A549 (cell line): Measurements from ENCODE around the gene TAS1R3.

Source experiments
- CEBPB ChIP-seq, 2 experiments: fragments of >200 bp in 1 of 2; sonication (Bioruptor Twin) in 1 of 2; formaldehyde crosslinking in 1 of 2; IDR thresholded peaks; 2 replicates each; pipeline ENCODE4 v1.6.1; 2012 to 2016
- EP300 ChIP-seq, 2 experiments: fragments of >200 bp; sonication (Bioruptor Twin); formaldehyde crosslinking; IDR thresholded peaks; 2 replicates in 1 of 2; 3 replicates in 1 of 2; pipeline ENCODE4 v1.6.1; 2016 to 2017
- JUNB ChIP-seq: fragments of >200 bp; sonication (Bioruptor Twin); formaldehyde crosslinking; IDR thresholded peaks from 2 replicates; pipeline ENCODE4 v1.6.1; 2016
- MAZ ChIP-seq: fragments of 150-350 bp; IDR thresholded peaks from 2 replicates; pipeline ENCODE4 v1.6.1; 2014; ENCODE audit warnings: antibody characterized with exemption, low read depth, low read length, borderline replicate concordance
- POLR2A ChIP-seq: IDR thresholded peaks from 2 replicates; pipeline ENCODE4 v1.6.1; 2012; ENCODE audit warnings: mild to moderate bottlenecking, low read length
- SREBF2 ChIP-seq: fragments of 450-650 bp; IDR thresholded peaks from 2 replicates; pipeline ENCODE4 v1.6.1; 2014; ENCODE audit warnings: mild to moderate bottlenecking, moderate library complexity
- USF2 ChIP-seq: fragments of 450-650 bp; IDR thresholded peaks from 2 replicates; pipeline ENCODE4 v1.6.1; 2014; ENCODE audit warnings: antibody characterized with exemption
- ZNF302 ChIP-seq: fragments of 250-450 bp; sonication (Bioruptor Pico); IDR thresholded peaks from 2 replicates; pipeline ENCODE4 v1.9.0; 2021; ENCODE audit warnings: inconsistent platforms, mild to moderate bottlenecking, moderate library complexity
- TF ChIP-seq, protein P1 (sequence below): fragments of 200-600 bp; sonication (generic); IDR thresholded peaks from 2 replicates; pipeline ENCODE4 v1.6.1; 2016; ENCODE audit warnings: antibody characterized with exemption, mild to moderate bottlenecking, moderate library complexity
- TF ChIP-seq, protein P2 (sequence below): fragments of >200 bp; sonication (Bioruptor Twin); formaldehyde crosslinking; IDR thresholded peaks from 3 replicates; pipeline ENCODE4 v1.5.1; 2016
- TF ChIP-seq, protein P3 (sequence below): IDR thresholded peaks from 2 replicates; pipeline ENCODE4 v1.6.1; 2012
- TF ChIP-seq, protein P4 (sequence below): fragments of 150-350 bp; IDR thresholded peaks from 2 replicates; pipeline ENCODE4 v1.6.1; 2014; ENCODE audit warnings: low read depth, mild to moderate bottlenecking, low read length

- TF ChIP-seq USF2 (no peak), POLR2A (no peak), SREBF2 (no peak), ZNF302 (CRISPR knock-in tag) (no peak), EP300 (IDR thresholded peaks at IDR 0.05) (no peak), JUNB (no peak), MAZ (no peak), CEBPB (IDR thresholded peaks at IDR 0.05) (no peak)
- TF ChIP-seq, protein P1, sequence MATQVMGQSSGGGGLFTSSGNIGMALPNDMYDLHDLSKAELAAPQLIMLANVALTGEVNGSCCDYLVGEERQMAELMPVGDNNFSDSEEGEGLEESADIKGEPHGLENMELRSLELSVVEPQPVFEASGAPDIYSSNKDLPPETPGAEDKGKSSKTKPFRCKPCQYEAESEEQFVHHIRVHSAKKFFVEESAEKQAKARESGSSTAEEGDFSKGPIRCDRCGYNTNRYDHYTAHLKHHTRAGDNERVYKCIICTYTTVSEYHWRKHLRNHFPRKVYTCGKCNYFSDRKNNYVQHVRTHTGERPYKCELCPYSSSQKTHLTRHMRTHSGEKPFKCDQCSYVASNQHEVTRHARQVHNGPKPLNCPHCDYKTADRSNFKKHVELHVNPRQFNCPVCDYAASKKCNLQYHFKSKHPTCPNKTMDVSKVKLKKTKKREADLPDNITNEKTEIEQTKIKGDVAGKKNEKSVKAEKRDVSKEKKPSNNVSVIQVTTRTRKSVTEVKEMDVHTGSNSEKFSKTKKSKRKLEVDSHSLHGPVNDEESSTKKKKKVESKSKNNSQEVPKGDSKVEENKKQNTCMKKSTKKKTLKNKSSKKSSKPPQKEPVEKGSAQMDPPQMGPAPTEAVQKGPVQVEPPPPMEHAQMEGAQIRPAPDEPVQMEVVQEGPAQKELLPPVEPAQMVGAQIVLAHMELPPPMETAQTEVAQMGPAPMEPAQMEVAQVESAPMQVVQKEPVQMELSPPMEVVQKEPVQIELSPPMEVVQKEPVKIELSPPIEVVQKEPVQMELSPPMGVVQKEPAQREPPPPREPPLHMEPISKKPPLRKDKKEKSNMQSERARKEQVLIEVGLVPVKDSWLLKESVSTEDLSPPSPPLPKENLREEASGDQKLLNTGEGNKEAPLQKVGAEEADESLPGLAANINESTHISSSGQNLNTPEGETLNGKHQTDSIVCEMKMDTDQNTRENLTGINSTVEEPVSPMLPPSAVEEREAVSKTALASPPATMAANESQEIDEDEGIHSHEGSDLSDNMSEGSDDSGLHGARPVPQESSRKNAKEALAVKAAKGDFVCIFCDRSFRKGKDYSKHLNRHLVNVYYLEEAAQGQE = no peak
- TF ChIP-seq, protein P2, sequence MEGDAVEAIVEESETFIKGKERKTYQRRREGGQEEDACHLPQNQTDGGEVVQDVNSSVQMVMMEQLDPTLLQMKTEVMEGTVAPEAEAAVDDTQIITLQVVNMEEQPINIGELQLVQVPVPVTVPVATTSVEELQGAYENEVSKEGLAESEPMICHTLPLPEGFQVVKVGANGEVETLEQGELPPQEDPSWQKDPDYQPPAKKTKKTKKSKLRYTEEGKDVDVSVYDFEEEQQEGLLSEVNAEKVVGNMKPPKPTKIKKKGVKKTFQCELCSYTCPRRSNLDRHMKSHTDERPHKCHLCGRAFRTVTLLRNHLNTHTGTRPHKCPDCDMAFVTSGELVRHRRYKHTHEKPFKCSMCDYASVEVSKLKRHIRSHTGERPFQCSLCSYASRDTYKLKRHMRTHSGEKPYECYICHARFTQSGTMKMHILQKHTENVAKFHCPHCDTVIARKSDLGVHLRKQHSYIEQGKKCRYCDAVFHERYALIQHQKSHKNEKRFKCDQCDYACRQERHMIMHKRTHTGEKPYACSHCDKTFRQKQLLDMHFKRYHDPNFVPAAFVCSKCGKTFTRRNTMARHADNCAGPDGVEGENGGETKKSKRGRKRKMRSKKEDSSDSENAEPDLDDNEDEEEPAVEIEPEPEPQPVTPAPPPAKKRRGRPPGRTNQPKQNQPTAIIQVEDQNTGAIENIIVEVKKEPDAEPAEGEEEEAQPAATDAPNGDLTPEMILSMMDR = no peak
- TF ChIP-seq, protein P3, sequence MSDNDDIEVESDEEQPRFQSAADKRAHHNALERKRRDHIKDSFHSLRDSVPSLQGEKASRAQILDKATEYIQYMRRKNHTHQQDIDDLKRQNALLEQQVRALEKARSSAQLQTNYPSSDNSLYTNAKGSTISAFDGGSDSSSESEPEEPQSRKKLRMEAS = no peak
- TF ChIP-seq, protein P4, sequence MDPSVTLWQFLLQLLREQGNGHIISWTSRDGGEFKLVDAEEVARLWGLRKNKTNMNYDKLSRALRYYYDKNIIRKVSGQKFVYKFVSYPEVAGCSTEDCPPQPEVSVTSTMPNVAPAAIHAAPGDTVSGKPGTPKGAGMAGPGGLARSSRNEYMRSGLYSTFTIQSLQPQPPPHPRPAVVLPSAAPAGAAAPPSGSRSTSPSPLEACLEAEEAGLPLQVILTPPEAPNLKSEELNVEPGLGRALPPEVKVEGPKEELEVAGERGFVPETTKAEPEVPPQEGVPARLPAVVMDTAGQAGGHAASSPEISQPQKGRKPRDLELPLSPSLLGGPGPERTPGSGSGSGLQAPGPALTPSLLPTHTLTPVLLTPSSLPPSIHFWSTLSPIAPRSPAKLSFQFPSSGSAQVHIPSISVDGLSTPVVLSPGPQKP = no peak
These were observed 3.8 kb upstream of the TAS1R3 start for GRCh38 chr1:1327291-1327690.
